SK-MEL-5 (cell line): Measurements from ENCODE around the gene MYMX. TPM values are rescaled to one million over a fixed set of nuclear protein-coding genes. Genes with fewer than 3 reads are reported as not detected.
A peak's percentile ranks its signal among the peaks of the same experiment; 100 is the strongest.

ENCODE experiments used
- DNase-seq: peaks from one replicate; pipeline ENCODE4 v3.0.0-alpha.2; 2016; ENCODE audit warnings: low read depth, low spot score
- in situ Hi-C: cut with HindIII; loops from 2 replicates; pipeline ENCODE4 v1.10.0; 2016; ENCODE audit warnings: low sequenced_read_pairs, high pct_unique_total_duplicates, low pct_unique_long_range_greater_than_20kb
- small RNA-seq, 2 experiments: library from RNA; depleted of rRNA; stranded (forward); fragments of <200 nt; gene quantifications; one replicate each; pipeline ENCODE3, GENCODE V24; 2014
- total RNA-seq: library from RNA; depleted of rRNA; stranded (reverse); fragments of >200 nt; shearing (Covaris generic); gene quantifications from 2 replicates; pipeline ENCODE4 v1.2.3, GENCODE V29; 2014; rRNA removed

The MYMX gene
- total RNA-seq, 1 experiment from 2014 or later: not detected

GRCh38 chr6:44265007-44265721 lies 48.4 kb downstream of the MYMX start, which contains the start of gene NFKBIE:
TSS of gene NFKBIE (minus strand) at chr6:44265551. CDS start at chr6:44265346, 205 bp downstream.
- DNase-seq: peak; percentile 87
- in situ Hi-C loops: no loop called here

DNA sequence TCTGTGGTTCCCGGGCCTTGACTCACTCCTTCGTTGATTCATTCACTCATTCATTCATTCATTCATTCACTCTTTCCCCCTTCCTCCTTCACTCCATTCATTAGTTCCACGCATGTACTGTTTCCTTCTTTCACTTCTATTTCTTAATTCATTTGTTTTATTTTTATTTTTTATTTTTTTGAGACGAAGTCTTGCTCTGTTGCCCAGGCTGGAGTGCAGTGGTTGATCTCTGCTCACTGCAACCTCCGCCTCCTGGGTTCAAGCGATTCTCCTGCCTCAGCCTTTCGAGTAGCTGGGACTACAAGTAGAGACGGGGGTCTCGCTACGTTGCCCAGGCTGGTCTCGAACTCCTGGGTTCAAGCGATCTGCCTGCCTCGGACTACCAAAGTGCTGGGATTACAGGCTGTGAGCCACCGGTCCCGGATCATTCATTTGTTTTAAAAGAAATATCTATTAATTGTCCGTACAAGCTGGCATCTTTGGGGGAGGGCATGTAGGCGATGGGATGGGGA lies 49.1 kb downstream of the MYMX start:
- no peak for DNase-seq
- in situ Hi-C loops: no loop called here

- in situ Hi-C loops: no loop called here
These were observed 49.6 kb downstream of the MYMX start for GRCh38 chr6:44266347-44266746.

DNA sequence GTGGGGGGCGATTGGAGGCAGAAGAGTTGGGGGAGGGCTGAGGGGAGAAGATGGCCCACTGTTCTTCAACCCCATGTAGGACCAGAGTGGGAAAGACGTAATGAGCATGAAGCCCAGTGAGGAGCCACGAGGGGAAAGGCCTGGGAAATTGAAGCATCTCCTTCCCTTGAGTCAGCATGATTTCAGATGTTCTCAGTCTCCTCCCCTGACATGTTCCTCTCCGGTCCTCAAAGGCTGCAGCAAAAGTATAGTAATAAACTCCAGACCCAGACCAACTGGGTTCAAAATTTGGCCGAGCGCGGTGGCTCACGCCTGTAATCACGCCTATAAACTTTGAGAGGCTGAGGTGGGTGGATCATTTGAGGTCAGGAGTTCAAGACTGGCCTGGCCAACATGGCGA lies 50.5 kb downstream of the MYMX start:
- in situ Hi-C loops: no loop called here
- DNase-seq: no peak

More at GRCh38 chr6:44266347-44266746, 49.6 kb downstream of the MYMX start:
- DNase-seq: no peak

Small RNAs within 50 kb of the gene (small RNA-seq; reads per million reads assigned to genes)
- 0 reads per million in 2 experiments for gene RN7SL811P

Other genes with a start within 250 kb of the MYMX start
- 60.0 and 61.2 TPM in 2 replicates for gene MRPL14, start 89.5 kb upstream of the MYMX start, total RNA-seq
- gene TMEM63B, start 89.4 kb upstream of the MYMX start, total RNA-seq: 23.6 and 27.6 TPM in 2 replicates
- not detected in 2 replicates for gene CAPN11, start 58.1 kb upstream of the MYMX start, total RNA-seq
- 8.6 and 9.3 TPM in 2 replicates for gene SLC29A1, start 6.7 kb downstream of the MYMX start, total RNA-seq
- gene HSP90AB1, start 30.2 kb downstream of the MYMX start, total RNA-seq: 1,764 and 1,784 TPM in 2 replicates
- 334 and 361 TPM in 2 replicates for gene SLC35B2, start 40.6 kb downstream of the MYMX start, total RNA-seq
- gene NFKBIE, start 48.6 kb downstream of the MYMX start, total RNA-seq: 11.6 and 12.5 TPM in 2 replicates
- 0.05 and 0.16 TPM in 2 replicates for gene TMEM151B, start 53.5 kb downstream of the MYMX start, total RNA-seq
- 21.7 and 22.2 TPM in 2 replicates for gene AARS2, start 96.4 kb downstream of the MYMX start, total RNA-seq
- 0.53 and 0.74 TPM in 2 replicates for gene SPATS1, start 125.7 kb downstream of the MYMX start, total RNA-seq
- gene CDC5L, start 170.8 kb downstream of the MYMX start, total RNA-seq: 24.6 and 24.9 TPM in 2 replicates